GM19043 (cell line): ENCODE results near the gene TMEM184A.

Source experiments
- ATAC-seq: cut with Tn5 transposase; IDR thresholded peaks from one replicate; pipeline ENCODE4 v1.9.1; 2021; ENCODE audit warnings: low read depth; ENCODE audit not compliant: unreplicated experiment

TMEM184A gene

GRCh38 chr7:1569016-1569415 is 13.0 kb upstream of the TMEM184A start:
- ATAC-seq: no peak

GRCh38 chr7:1567896-1568510 is 12.0 kb upstream of the TMEM184A start:
- no peak for ATAC-seq

GRCh38 chr7:1567049-1567771 is 11.2 kb upstream of the TMEM184A start:
- ATAC-seq: no peak

GRCh38 chr7:1566687-1567048 is 10.7 kb upstream of the TMEM184A start:
- ATAC-seq: no peak

- ATAC-seq: no peak
Observed at GRCh38 chr7:1564603-1565022, 8.6 kb upstream of the TMEM184A start.

GRCh38 chr7:1563981-1564602 is 8.1 kb upstream of the TMEM184A start:
- ATAC-seq: no peak

GRCh38 chr7:1562597-1563051 is 6.6 kb upstream of the TMEM184A start:
- ATAC-seq: no peak

GRCh38 chr7:1562116-1562515 is 6.1 kb upstream of the TMEM184A start:
- ATAC-seq: no peak

GRCh38 chr7:1561036-1561940 is 5.3 kb upstream of the TMEM184A start:
- ATAC-seq: no peak

GRCh38 chr7:1560620-1561031 is 4.6 kb upstream of the TMEM184A start:
- ATAC-seq: no peak

- no peak for ATAC-seq
Observed at GRCh38 chr7:1559626-1560590, 3.9 kb upstream of the TMEM184A start.

- no peak for ATAC-seq
Observed at GRCh38 chr7:1558841-1559625, 3.0 kb upstream of the TMEM184A start.

- no peak for ATAC-seq
Observed at GRCh38 chr7:1558181-1558811, 2.3 kb upstream of the TMEM184A start.

GRCh38 chr7:1557771-1558170 is 1.8 kb upstream of the TMEM184A start:
- no peak for ATAC-seq

GRCh38 chr7:1557006-1557405 is 1.0 kb upstream of the TMEM184A start:
- ATAC-seq: no peak

- no peak for ATAC-seq
Observed at GRCh38 chr7:1555046-1555812, 776 bp downstream of the TMEM184A start.

GRCh38 chr7:1554333-1555045 is 1.5 kb downstream of the TMEM184A start:
- no peak for ATAC-seq
